Mucosa of stomach (tissue), 1 donor: ENCODE measurements around the gene NEGR1.

Source experiments
- H3K27me3 ChIP-seq: one replicate; pipeline ENCODE4 v1.7.0; 2013; ENCODE audit warnings: mild to moderate bottlenecking, low read length; ENCODE audit not compliant: control insufficient read depth, insufficient read depth
- H3K36me3 ChIP-seq: one replicate; pipeline ENCODE4 v1.7.0; 2013; ENCODE audit warnings: low read length; ENCODE audit not compliant: control insufficient read depth, insufficient read depth
- H3K4me1 ChIP-seq: one replicate; pipeline ENCODE4 v1.7.0; 2013; ENCODE audit warnings: mild to moderate bottlenecking, low read length; ENCODE audit not compliant: control insufficient read depth, insufficient read depth
- H3K4me3 ChIP-seq: one replicate; pipeline ENCODE4 v1.7.0; 2013; ENCODE audit warnings: low read length
- H3K9ac ChIP-seq: one replicate; pipeline ENCODE4 v1.7.0; 2013; ENCODE audit warnings: mild to moderate bottlenecking, low read length, moderate library complexity
- H3K9me3 ChIP-seq: one replicate; pipeline ENCODE4 v1.7.0; 2013; ENCODE audit warnings: mild to moderate bottlenecking, low read length, moderate library complexity; ENCODE audit not compliant: control insufficient read depth
- donor health status: Pancreatic carcinoma.

The NEGR1 gene

DNA sequence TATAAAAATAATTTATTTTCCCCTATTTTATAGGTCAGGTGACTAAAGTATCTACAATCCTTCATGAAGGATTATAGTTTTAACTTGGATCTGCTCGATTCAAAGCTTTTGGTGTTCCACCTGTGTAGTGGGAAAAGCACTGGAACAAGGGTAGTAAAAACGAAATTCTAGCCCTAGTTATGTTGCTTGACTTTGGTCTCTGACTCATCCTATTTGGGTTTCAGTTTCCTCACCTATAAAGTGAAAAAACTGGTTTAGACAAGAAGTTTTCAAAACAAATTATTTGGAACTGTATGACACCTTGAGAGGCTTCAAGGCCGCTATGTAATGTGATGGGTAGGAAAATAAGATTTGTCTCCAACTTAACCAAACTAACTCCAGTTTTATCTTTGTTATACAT, 696.3 kb downstream of the NEGR1 start:
- no peak overlapping the region for H3K4me3 ChIP-seq
- no peaks in the 10 kb centered on the region for H3K27me3 ChIP-seq
- H3K9me3 ChIP-seq = no peaks in the 10 kb centered on the region
- no peaks in the 10 kb centered on the region for H3K4me1 ChIP-seq
- H3K36me3 ChIP-seq = no peaks in the 10 kb centered on the region
- no peak overlapping the region for H3K9ac ChIP-seq

GRCh38 chr1:71583756-71584155, 698.6 kb downstream of the NEGR1 start:
- no peaks in the 10 kb centered on the region for H3K27me3 ChIP-seq
- H3K4me1 ChIP-seq = no peaks in the 10 kb centered on the region
- H3K4me3 ChIP-seq = no peak overlapping the region
- H3K36me3 ChIP-seq = no peaks in the 10 kb centered on the region
- no peak overlapping the region for H3K9ac ChIP-seq
- H3K9me3 ChIP-seq = no peaks in the 10 kb centered on the region

DNA sequence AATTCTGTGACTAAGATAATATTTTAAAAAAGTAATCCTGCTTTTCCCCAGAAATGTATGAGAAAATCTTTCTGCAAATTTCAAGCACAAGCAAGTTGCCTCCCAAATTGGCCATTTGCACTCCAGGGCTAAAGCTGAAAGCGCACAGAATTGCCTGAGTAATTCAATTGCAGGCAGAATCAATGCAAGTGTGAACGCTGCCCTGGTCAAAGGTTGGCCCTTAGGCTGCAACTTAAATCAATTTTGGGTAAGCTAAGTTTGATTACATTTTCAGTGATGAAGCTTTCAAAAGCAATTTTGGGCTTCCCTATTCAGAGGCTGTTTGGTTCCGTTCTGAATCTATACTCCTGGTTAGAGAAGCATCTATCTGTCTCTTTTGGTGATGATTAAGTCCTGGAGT, 699.7 kb downstream of the NEGR1 start:
- Histone ChIP-seq H3K27me3 (no peaks in the 10 kb centered on the region), H3K4me1 (no peaks in the 10 kb centered on the region), H3K4me3 (no peak overlapping the region), H3K9ac (no peak overlapping the region), H3K36me3 (no peaks in the 10 kb centered on the region), H3K9me3 (no peaks in the 10 kb centered on the region)

- H3K4me3 ChIP-seq = no peak overlapping the region
- no peaks in the 10 kb centered on the region for H3K9me3 ChIP-seq
- H3K36me3 ChIP-seq = no peaks in the 10 kb centered on the region
- H3K27me3 ChIP-seq = no peaks in the 10 kb centered on the region
- H3K9ac ChIP-seq = no peak overlapping the region
- H3K4me1 ChIP-seq = no peaks in the 10 kb centered on the region
Measured at GRCh38 chr1:71577451-71578131, 704.7 kb downstream of the NEGR1 start.

- Histone ChIP-seq H3K27me3 (no peaks in the 10 kb centered on the region), H3K9ac (no peak overlapping the region), H3K4me3 (no peak overlapping the region), H3K4me1 (no peaks in the 10 kb centered on the region), H3K9me3 (no peaks in the 10 kb centered on the region), H3K36me3 (no peaks in the 10 kb centered on the region)
Measured at GRCh38 chr1:71572038-71572437, 710.3 kb downstream of the NEGR1 start.

DNA sequence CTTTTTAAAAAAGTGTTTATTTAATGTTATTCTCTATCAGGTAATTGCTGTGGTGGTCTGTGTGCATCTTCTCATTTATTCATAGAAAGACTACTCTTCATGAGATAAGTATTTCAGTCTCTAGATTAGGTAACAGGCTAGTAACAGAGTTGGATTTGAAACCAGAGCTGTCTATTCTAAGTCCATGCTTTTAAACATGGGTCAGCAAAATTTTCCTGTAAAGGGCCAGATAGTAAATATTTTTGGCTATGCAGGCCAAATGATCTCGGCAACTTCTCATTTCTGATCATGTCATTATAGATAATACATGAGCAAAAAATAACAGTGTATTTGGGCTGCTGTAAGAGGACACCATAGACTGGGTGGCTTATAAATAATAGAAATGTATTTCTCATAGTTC, 715.9 kb downstream of the NEGR1 start:
- Histone ChIP-seq H3K4me1 (no peaks in the 10 kb centered on the region), H3K9me3 (no peaks in the 10 kb centered on the region), H3K9ac (no peak overlapping the region), H3K27me3 (no peaks in the 10 kb centered on the region), H3K4me3 (no peak overlapping the region), H3K36me3 (no peaks in the 10 kb centered on the region)

DNA sequence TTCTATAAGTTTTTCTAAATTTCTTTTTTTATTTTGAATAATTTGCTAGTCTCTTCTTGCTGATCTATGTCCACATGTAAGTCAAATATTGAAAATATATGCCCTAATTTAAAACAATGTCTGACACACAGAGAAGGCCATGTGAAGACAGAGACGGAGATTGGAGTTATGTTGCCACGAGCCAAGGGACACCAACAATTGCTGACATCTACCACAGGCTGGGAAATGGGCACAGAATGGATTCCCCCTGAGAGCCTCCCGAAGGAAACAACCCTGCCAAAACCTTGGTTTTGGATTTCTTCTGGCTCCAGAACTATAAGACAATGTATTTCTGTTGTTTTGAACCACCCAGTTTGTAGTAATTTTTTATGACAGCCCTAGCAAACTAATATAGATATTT, 716.5 kb downstream of the NEGR1 start:
- no peak overlapping the region for H3K4me3 ChIP-seq
- no peaks in the 10 kb centered on the region for H3K9me3 ChIP-seq
- no peaks in the 10 kb centered on the region for H3K27me3 ChIP-seq
- no peaks in the 10 kb centered on the region for H3K36me3 ChIP-seq
- no peak overlapping the region for H3K9ac ChIP-seq
- H3K4me1 ChIP-seq = no peaks in the 10 kb centered on the region

DNA sequence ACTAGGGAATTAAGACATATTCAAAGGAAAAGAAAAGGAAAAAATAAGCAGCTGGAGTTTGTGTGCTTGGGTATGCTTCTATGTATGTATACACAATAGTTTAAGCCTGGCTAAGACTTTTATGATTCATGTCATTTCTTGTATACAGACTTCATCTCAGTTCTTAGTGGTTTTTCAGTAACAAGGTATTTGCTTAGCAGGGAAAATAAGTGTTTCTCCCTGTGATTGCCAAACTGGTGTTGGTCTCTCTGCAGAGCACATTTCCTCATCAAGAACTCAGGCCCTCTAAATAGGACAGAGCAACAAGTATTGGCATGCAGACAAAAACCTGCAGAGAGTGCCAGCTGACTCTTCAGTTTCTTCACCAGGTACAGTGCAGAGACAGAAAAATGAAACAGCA, 717.1 kb downstream of the NEGR1 start:
- Histone ChIP-seq H3K4me3 (no peak overlapping the region), H3K4me1 (no peaks in the 10 kb centered on the region), H3K9ac (no peak overlapping the region), H3K36me3 (no peaks in the 10 kb centered on the region), H3K9me3 (no peaks in the 10 kb centered on the region), H3K27me3 (no peaks in the 10 kb centered on the region)

GRCh38 chr1:71562298-71562697, 720.0 kb downstream of the NEGR1 start:
- Histone ChIP-seq H3K27me3 (no peaks in the 10 kb centered on the region), H3K9me3 (no peaks in the 10 kb centered on the region), H3K9ac (no peak overlapping the region), H3K4me3 (no peak overlapping the region), H3K4me1 (no peaks in the 10 kb centered on the region), H3K36me3 (no peaks in the 10 kb centered on the region)

GRCh38 chr1:71561729-71562128, 720.6 kb downstream of the NEGR1 start:
- H3K4me3 ChIP-seq = no peak overlapping the region
- H3K36me3 ChIP-seq = no peaks in the 10 kb centered on the region
- no peaks in the 10 kb centered on the region for H3K9me3 ChIP-seq
- H3K9ac ChIP-seq = no peak overlapping the region
- H3K27me3 ChIP-seq = no peaks in the 10 kb centered on the region
- no peaks in the 10 kb centered on the region for H3K4me1 ChIP-seq

DNA sequence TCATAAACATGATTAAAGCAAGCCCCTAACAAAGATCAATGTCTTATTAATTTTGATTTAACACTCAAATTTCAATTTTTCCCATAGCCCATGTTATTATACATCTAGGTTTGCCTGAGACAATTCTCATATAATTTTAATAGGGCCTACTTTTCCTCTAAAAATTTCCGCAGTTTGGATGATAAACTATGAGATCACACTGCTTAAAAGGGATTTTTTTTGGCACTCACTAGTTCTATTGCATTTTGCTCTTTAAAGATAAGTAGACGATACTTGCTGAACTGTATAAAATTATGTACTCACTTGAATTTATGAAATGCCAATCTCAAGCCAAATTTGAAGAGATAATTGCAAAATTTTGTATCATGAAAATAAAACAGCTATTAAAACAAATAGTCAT, 721.1 kb downstream of the NEGR1 start:
- Histone ChIP-seq H3K9ac (no peak overlapping the region), H3K4me3 (no peak overlapping the region), H3K4me1 (no peaks in the 10 kb centered on the region), H3K9me3 (no peaks in the 10 kb centered on the region), H3K36me3 (no peaks in the 10 kb centered on the region), H3K27me3 (no peaks in the 10 kb centered on the region)

- H3K9me3 ChIP-seq = no peaks in the 10 kb centered on the region
- no peaks in the 10 kb centered on the region for H3K36me3 ChIP-seq
- no peaks in the 10 kb centered on the region for H3K4me1 ChIP-seq
- H3K9ac ChIP-seq = no peak overlapping the region
- no peaks in the 10 kb centered on the region for H3K27me3 ChIP-seq
- no peak overlapping the region for H3K4me3 ChIP-seq
Measured at GRCh38 chr1:71559880-71560279, 722.5 kb downstream of the NEGR1 start.

DNA sequence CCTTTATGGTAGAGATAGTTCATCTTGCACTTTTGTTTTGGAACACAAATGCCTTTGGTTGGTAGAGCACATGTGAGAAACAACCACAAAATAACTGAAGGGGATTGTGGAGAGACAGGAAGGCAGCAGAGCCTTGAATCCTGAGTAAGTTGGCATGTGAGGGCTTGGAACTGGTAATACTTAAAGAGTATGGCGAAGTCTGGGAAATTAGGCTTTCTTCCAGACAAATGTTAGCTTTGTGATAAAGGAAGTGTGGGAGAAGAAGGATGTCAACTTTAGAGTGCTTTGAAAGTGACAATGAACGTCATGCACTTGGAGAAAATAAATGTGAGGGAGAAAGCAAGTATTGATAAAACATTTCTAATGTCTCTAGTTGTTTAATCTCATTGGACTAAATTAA, 725.2 kb downstream of the NEGR1 start:
- Histone ChIP-seq H3K4me1 (no peaks in the 10 kb centered on the region), H3K9ac (no peak overlapping the region), H3K36me3 (no peaks in the 10 kb centered on the region), H3K27me3 (no peaks in the 10 kb centered on the region), H3K4me3 (no peak overlapping the region), H3K9me3 (no peaks in the 10 kb centered on the region)
